Measurements from ENCODE around the gene ABHD1.

DNA sequence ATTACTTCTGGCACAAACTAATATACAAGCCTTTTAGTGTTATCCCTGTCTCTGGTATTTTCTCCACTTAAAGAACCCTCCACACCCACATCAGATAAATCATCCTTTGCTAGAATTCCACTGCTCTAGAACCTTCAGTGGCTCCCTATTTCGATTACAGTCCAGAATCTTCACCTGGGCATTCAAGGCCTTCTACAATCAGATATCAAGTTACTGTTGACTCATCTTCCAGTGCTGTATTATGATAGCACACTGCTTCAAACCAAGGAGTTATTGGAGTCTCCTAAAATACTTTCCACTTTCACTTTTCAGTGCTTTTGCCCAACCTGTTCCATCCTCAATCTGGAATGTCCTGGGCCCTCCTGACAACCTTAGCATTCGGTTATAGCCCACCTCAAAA, 8.1 kb upstream of the ABHD1 start:
- TF ChIP-seq, protein P1, sequence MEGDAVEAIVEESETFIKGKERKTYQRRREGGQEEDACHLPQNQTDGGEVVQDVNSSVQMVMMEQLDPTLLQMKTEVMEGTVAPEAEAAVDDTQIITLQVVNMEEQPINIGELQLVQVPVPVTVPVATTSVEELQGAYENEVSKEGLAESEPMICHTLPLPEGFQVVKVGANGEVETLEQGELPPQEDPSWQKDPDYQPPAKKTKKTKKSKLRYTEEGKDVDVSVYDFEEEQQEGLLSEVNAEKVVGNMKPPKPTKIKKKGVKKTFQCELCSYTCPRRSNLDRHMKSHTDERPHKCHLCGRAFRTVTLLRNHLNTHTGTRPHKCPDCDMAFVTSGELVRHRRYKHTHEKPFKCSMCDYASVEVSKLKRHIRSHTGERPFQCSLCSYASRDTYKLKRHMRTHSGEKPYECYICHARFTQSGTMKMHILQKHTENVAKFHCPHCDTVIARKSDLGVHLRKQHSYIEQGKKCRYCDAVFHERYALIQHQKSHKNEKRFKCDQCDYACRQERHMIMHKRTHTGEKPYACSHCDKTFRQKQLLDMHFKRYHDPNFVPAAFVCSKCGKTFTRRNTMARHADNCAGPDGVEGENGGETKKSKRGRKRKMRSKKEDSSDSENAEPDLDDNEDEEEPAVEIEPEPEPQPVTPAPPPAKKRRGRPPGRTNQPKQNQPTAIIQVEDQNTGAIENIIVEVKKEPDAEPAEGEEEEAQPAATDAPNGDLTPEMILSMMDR (IDR thresholded peaks at IDR 0.05; ENCODE audit: insufficient read depth, low read length): no peak
- TF ChIP-seq POLR2AphosphoS5 (IDR thresholded peaks at IDR 0.05; ENCODE audit: low read depth) (no peak), GABPA (IDR thresholded peaks at IDR 0.05; ENCODE audit: low read depth) (no peak), SPI1 (IDR thresholded peaks at IDR 0.05; ENCODE audit: borderline replicate concordance, low read depth) (no peak)
- TF ChIP-seq, protein P2, sequence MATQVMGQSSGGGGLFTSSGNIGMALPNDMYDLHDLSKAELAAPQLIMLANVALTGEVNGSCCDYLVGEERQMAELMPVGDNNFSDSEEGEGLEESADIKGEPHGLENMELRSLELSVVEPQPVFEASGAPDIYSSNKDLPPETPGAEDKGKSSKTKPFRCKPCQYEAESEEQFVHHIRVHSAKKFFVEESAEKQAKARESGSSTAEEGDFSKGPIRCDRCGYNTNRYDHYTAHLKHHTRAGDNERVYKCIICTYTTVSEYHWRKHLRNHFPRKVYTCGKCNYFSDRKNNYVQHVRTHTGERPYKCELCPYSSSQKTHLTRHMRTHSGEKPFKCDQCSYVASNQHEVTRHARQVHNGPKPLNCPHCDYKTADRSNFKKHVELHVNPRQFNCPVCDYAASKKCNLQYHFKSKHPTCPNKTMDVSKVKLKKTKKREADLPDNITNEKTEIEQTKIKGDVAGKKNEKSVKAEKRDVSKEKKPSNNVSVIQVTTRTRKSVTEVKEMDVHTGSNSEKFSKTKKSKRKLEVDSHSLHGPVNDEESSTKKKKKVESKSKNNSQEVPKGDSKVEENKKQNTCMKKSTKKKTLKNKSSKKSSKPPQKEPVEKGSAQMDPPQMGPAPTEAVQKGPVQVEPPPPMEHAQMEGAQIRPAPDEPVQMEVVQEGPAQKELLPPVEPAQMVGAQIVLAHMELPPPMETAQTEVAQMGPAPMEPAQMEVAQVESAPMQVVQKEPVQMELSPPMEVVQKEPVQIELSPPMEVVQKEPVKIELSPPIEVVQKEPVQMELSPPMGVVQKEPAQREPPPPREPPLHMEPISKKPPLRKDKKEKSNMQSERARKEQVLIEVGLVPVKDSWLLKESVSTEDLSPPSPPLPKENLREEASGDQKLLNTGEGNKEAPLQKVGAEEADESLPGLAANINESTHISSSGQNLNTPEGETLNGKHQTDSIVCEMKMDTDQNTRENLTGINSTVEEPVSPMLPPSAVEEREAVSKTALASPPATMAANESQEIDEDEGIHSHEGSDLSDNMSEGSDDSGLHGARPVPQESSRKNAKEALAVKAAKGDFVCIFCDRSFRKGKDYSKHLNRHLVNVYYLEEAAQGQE (IDR thresholded peaks at IDR 0.05; ENCODE audit: insufficient replicate concordance, low read depth): no peak
